ENCODE results near the gene TNS3. TPM values are rescaled to one million over a fixed set of nuclear protein-coding genes. Genes with fewer than 3 reads are reported as not detected.
A peak's percentile ranks its signal among the peaks of the same experiment; 100 is the strongest.

The TNS3 gene
- polyA plus RNA-seq, 1 of the 3 experiments (the other 2 are of a cell fraction): 72.3 TPM

DNA sequence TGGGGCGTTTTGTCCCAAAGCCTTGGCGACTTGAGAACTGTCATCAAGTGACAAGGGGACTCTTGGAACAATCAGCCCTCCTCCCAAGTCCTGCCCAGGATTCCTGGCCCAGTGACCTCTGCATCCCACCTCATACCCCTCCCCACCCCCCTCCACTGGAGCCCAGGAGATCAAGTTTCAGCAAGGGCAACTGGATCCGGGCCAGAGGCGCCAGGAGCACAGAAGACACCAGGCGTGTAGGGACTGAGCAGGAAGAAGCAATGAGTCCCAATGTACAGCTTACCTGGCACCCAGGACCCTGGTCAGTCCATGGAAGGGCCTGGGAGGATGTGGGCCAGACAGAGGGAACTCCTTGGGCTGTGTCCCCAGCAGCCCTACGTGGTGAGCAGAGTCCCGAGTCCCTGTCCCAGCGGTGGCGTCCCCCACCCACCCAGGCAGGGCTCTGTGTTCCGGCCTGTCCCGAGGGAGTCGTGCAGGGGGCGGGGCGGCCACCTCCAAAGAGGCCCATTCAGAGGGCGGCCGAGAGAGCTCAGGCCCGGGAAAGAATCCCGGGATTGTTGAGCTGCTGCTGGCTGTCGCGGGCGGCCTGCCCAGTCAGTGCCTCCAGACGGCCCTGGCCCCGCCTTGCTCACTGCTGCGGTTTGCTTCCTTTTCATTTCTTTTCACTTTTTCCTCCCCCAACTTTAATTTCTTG lies 254.1 kb downstream of the TNS3 start:
- CTCF ChIA-PET: interaction anchor here (1.2 to 4.0 kb wide), 6 partner anchors 8 to 491 kb away, joined by 4 to 21 read pairs (median 6); no protein-coding TSS in a partner anchor
- POLR2A ChIA-PET: no interaction called here

GRCh38 chr7:47327346-47327697 lies 254.6 kb downstream of the TNS3 start:
- Histone ChIP-seq H3K9ac (peak overlapping the region; percentile 37; the same call in 1 of the 2 replicates), H3K27ac (ENCODE audit: low read depth in 2 of 2, low read length in 1 of 2) (peak overlapping the region; percentile 40 to 70; a peak in 3 of 4 replicates), H3K79me2 (ENCODE audit: insufficient read depth) (0 out of 2 replicates have a peak, but pooled peaks cover 3% of the 10 kb centered on the region), H4K20me1 (ENCODE audit: insufficient read depth) (no peaks in the 10 kb centered on the region; the same call in 1 of the 2 replicates), H3F3A (replicated peaks; ENCODE audit: insufficient read depth) (peaks cover 16% of the 10 kb centered on the region), H3K9me3 (no peaks in the 10 kb centered on the region), H3K27me3 (ENCODE audit: insufficient read depth) (no peaks in the 10 kb centered on the region), H3K4me1 (ENCODE audit: control insufficient read depth in 1 of 2, insufficient read depth in 2 of 2, low read depth in 1 of 2, low read length in 1 of 2) (peaks cover 29 to 38% of the 10 kb centered on the region in 2 experiments), H3K9me2 (no peaks in the 10 kb centered on the region), H3K36me3 (replicated peaks in 1 of 2; ENCODE audit: control insufficient read depth in 1 of 2, insufficient read depth in 2 of 2, low read length in 1 of 2) (peaks cover 12 to 47% of the 10 kb centered on the region in 2 experiments), H2AFZ (ENCODE audit: low read depth) (no peak overlapping the region), H3K4me3 (ENCODE audit: low read depth in 2 of 2, low read length in 1 of 2) (peak overlapping the region in 1 of 2 experiments; percentile 16; a peak in 1 of 4 replicates), H3K4me2 (peak overlapping the region; percentile 66)
- CTCF ChIA-PET: interaction anchor here (0.8 to 4.0 kb wide), 7 partner anchors 8 to 492 kb away, joined by 4 to 21 read pairs (median 4); no protein-coding TSS in a partner anchor
- POLR2A ChIA-PET: no interaction called here
- WGBS (ENCODE audit: low lambda C conversion rate): 88% methylated on average over 7 of the region's 7 CpGs
- peak; percentile 64 for DNase-seq
- TF ChIP-seq TCF12 (IDR thresholded peaks at IDR 0.05) (0 out of 2 replicates have a peak, but pooled peaks have one; percentile 15), RCOR1 (IDR thresholded peaks at IDR 0.05; ENCODE audit: low read length) (0 out of 2 replicates have a peak, but pooled peaks have one; percentile 47), PBX3 (IDR thresholded peaks at IDR 0.05) (no peak)

More for the DNA sequence above, 254.1 kb downstream of the TNS3 start:
- DNase-seq: peak; percentile 62
- peaks cover 12 to 47% of the 10 kb centered on the region in 2 experiments for H3K36me3 ChIP-seq (replicated peaks in 1 of 2; ENCODE audit: control insufficient read depth in 1 of 2, insufficient read depth in 2 of 2, low read length in 1 of 2)
- H3K27ac ChIP-seq (ENCODE audit: low read depth in 2 of 2, low read length in 1 of 2): peak overlapping the region; percentile 40 to 70
- no peaks in the 10 kb centered on the region for H3K9me3 ChIP-seq
- no peaks in the 10 kb centered on the region for H3K9me2 ChIP-seq
- peak overlapping the region; percentile 7; the same call in 1 of the 2 replicates for H2AFZ ChIP-seq (ENCODE audit: low read depth)
- no peaks in the 10 kb centered on the region for H3K27me3 ChIP-seq (ENCODE audit: insufficient read depth)
- H3K79me2 ChIP-seq (ENCODE audit: insufficient read depth): 0 out of 2 replicates have a peak, but pooled peaks cover 3% of the 10 kb centered on the region
- peak overlapping the region; percentile 6 to 16; a peak in 2 of 4 replicates for H3K4me3 ChIP-seq (ENCODE audit: low read depth in 2 of 2, low read length in 1 of 2)
- WGBS (ENCODE audit: low lambda C conversion rate): 56% methylated on average over 22 of the region's 24 CpGs
- H3K9ac ChIP-seq: peak overlapping the region; percentile 37; the same call in 1 of the 2 replicates
- peaks cover 29 to 43% of the 10 kb centered on the region in 2 experiments for H3K4me1 ChIP-seq (ENCODE audit: control insufficient read depth in 1 of 2, insufficient read depth in 2 of 2, low read depth in 1 of 2, low read length in 1 of 2)
- H4K20me1 ChIP-seq (ENCODE audit: insufficient read depth): no peaks in the 10 kb centered on the region; the same call in 1 of the 2 replicates
- TF ChIP-seq SIN3A (IDR thresholded peaks at IDR 0.05; ENCODE audit: borderline replicate concordance, low read depth, low read length) (0 out of 2 replicates have a peak, but pooled peaks have one; percentile 20), MXI1 (IDR thresholded peaks at IDR 0.05; ENCODE audit: low read depth, low read length) (no peak), TAF1 (IDR thresholded peaks at IDR 0.05; ENCODE audit: borderline replicate concordance, low read depth, low read length) (no peak), PBX3 (IDR thresholded peaks at IDR 0.05) (peak; percentile 27; the same call in 1 of the 2 replicates), NFIC (IDR thresholded peaks at IDR 0.05; ENCODE audit: borderline replicate concordance) (peak; percentile 43; the same call in 1 of the 2 replicates), RAD21 (IDR thresholded peaks at IDR 0.05; ENCODE audit: low read length) (no peak), RXRA (IDR thresholded peaks at IDR 0.05; ENCODE audit: borderline replicate concordance, low read depth) (no peak), NRF1 (IDR thresholded peaks at IDR 0.05; ENCODE audit: low read depth, low read length) (no peak), TCF12 (IDR thresholded peaks at IDR 0.05) (peak; percentile 23; the same call in 1 of the 2 replicates), TEAD4 (IDR thresholded peaks at IDR 0.05; ENCODE audit: borderline replicate concordance, insufficient read depth) (no peak)
- peak overlapping the region; percentile 66 for H3K4me2 ChIP-seq
- peaks cover 16% of the 10 kb centered on the region for H3F3A ChIP-seq (replicated peaks; ENCODE audit: insufficient read depth)

All from SK-N-SH (cell line).